MG63 (cell line): ENCODE measurements around the gene GAA. TPM values are rescaled to one million over a fixed set of nuclear protein-coding genes. Genes with fewer than 3 reads are reported as not detected.

ENCODE experiments used
- total RNA-seq: library from RNA; depleted of rRNA; stranded (reverse); fragments of >200 nt; shearing (Covaris generic); gene quantifications from 2 replicates; pipeline ENCODE4 v1.2.3, GENCODE V29; 2014; ENCODE audit warnings: low replicate concordance; rRNA removed

Gene GAA
- total RNA-seq, 1 experiment from 2014 or later: 22.0 TPM

Other genes starting within 250 kb of the GAA start
- 15.0 and 23.6 TPM in 2 replicates for gene TBC1D16, start 65.7 kb upstream of the GAA start, total RNA-seq
- 5.4 and 9.7 TPM in 2 replicates for gene CCDC40, start 64.9 kb upstream of the GAA start, total RNA-seq
- 215 and 235 TPM in 2 replicates for gene EIF4A3, start 45.5 kb downstream of the GAA start, total RNA-seq
- gene CARD14, start 68.4 kb downstream of the GAA start, total RNA-seq: 0.10 TPM in 1 of 2 replicates, not detected in the other
- 18.7 and 23.6 TPM in 2 replicates for gene SGSH, start 118.8 kb downstream of the GAA start, total RNA-seq
- gene SLC26A11, start 118.8 kb downstream of the GAA start, total RNA-seq: 1.9 and 7.3 TPM in 2 replicates
- 22.5 and 22.6 TPM in 2 replicates for gene RNF213, start 159.3 kb downstream of the GAA start, total RNA-seq